ENCODE results near the gene CYP27A1.
"Not testable (repeated sequence)": the region's sequence is repeated elsewhere in the genome, so short reads cannot be mapped to it uniquely, and the experiment has no call there.

Gene CYP27A1

DNA sequence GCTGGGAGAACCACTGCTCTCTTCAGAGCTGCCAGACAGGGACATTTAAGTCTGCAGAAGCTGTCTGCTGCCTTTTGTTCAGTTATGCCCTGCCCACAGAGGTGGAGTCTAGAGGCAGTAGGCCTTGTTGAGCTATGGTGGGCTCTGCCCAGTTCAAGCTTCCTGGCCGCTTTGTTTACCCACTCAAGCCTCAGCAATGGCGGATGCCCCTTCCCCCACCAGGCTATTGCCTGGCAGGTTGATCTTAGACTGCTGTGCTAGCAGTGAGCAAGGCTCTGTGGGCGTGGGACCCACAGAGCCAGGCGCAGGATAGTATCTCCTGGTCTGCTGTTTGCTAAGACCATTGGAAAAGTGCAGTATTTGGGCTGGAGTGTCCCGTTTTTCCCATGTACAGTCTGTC, 9.2 kb upstream of the CYP27A1 start:
- H3K4me3 ChIP-seq (ENCODE audit: low read depth, low read length) = not testable (repeated sequence)

DNA sequence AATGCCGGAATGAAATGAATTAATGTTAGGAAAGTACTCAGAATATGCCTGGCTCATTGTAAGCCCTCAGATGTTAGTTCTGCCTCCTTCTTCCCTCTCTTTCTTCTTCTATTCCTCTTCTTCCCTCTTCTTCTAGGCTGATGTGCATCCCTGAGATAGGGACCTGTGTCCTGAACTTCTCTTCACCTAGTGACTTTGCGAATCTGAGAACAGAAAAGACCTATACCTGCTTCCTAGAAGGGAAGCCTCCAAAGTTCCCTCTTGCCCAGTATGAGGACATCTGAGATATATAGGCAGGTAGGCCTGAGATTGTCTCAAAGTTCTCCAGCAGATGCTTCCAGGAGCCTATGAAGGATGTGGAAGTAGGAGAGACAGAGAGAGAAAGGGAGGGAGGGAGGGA, 8.1 kb upstream of the CYP27A1 start:
- no peak overlapping the region for H3K4me3 ChIP-seq (ENCODE audit: low read depth, low read length)

DNA sequence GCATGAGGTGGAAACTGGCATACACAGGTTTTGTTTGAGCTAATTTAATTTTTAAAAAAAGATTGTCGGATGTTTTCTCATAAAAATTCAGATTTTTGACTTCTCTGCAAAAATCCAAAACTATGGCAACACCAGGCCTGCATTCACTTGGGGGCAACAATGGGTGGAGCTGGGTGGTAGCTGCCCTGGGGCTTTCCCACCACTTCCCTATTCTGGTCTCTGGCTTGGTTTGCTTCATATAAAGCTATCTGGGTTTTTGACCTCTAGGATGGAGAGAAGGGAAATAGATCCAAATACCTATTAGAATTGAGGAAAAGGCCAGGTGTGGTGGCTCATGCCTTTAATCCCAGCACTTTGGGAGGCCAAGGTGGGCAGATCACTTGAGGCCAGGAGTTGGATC, 5.5 kb upstream of the CYP27A1 start:
- no peak overlapping the region for H3K4me3 ChIP-seq (ENCODE audit: low read depth, low read length)

DNA sequence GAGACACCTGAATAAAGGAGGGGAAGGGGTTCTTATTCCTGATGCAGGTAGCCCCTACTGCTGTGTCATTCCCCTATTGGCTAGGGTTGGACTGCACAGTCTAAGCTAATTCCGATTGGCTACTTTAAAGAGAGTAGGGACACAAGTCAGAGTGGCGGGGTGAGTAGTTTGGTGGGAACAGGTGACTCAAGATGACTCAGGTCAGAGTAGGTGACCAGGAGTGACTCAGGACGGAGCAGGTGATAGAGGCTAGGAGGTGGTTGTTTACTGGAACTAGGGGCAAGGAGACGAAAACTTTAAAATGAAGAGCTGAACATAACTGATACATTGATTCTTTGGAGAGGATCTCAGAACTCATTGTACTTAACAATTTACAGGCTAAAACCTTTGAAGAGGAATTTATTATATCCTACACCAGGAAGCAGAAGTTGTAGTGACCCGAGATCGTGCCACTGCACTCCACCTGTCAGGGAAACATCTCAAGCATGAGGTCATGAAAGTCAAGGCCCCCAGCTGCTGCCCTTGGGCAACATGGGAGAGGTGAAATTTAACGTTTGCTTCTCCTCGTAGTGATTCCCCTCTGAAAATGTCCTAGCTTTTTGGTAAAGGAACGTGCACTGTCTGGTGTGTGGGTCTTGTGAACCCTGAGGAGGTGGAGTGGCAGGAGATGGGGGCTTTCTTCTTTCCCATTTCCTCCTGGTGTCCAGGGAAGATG, 4.5 kb upstream of the CYP27A1 start:
- H3K4me3 ChIP-seq (ENCODE audit: low read depth, low read length) = no peak overlapping the region

DNA sequence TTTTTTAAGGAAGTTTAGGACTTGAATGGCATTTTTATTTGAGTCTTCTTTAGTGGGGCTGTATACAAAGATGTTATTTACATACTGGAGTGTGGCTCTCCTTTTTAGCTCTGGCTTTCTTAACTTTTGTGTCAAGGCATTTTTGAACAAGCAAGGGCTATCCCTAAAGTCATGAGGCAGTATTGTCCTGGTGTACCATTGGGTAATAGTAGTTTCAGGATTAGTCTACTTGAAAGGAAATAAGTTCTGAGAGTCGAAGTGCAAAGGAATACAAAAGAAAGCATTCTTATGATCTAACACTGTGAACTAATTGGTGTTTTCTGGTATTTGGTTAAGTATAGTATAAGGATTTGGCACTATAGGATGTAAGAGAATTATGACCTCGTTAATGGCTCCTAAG, 1.9 kb upstream of the CYP27A1 start:
- no peak overlapping the region for H3K4me3 ChIP-seq (ENCODE audit: low read depth, low read length)

GRCh38 chr2:218780851-218781690, 876 bp upstream of the CYP27A1 start:
- H3K4me3 ChIP-seq (ENCODE audit: low read depth, low read length) = peak overlapping the region; percentile 70

GRCh38 chr2:218782528-218782844, 539 bp downstream of the CYP27A1 start:
- peak overlapping the region; percentile 70 for H3K4me3 ChIP-seq (ENCODE audit: low read depth, low read length)

- H3K4me3 ChIP-seq (ENCODE audit: low read depth, low read length) = no peak overlapping the region
These were observed 1.7 kb downstream of the CYP27A1 start for GRCh38 chr2:218783688-218784087.

DNA sequence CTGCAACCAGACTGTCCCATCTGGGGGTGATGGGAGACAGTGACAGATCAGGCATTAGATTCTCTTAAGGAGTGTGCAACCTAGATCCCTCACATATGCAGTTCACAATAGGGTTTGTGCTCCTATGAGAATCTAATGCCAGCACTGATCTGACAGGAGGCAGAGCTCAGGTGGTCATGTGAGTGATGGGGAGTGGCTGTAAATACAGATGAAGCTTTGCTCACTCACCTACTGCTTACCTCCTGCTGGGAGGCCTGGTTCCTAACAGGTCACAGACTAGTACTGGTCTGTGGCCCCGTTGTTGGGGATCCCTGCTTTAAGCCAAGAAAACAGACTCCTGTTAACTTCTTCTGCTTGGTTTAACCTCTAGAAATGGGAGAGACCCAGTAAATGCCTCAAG, 3.2 kb downstream of the CYP27A1 start:
- H3K4me3 ChIP-seq (ENCODE audit: low read depth, low read length) = no peak overlapping the region

GRCh38 chr2:218786133-218786532, 4.2 kb downstream of the CYP27A1 start:
- no peak overlapping the region for H3K4me3 ChIP-seq (ENCODE audit: low read depth, low read length)

GRCh38 chr2:218788529-218789255, 6.7 kb downstream of the CYP27A1 start:
- H3K4me3 ChIP-seq (ENCODE audit: low read depth, low read length) = no peak overlapping the region

GRCh38 chr2:218792433-218792832, 10.5 kb downstream of the CYP27A1 start:
- no peak overlapping the region for H3K4me3 ChIP-seq (ENCODE audit: low read depth, low read length)

DNA sequence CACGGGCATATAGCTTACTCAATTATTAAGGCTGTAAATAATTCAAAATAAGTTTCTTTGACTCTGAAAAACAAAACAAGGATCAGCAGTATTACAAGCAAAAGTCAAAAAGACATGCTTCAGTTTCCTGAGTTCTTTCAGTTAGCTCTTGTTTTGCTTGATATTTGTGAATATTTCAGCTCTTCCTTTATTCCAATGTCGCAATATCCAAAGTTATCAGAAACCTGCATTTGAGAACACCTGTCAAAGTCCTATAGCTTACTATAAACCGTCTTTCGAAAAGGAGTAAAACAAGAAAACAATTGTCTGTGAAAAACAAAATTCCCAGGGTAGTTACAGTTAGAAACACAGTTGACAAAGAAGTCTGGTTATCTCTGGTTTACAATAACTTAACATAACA, 14.7 kb downstream of the CYP27A1 start:
- no peak overlapping the region for H3K4me3 ChIP-seq (ENCODE audit: low read depth, low read length)

GRCh38 chr2:218798767-218799504, 17.0 kb downstream of the CYP27A1 start:
- no peak overlapping the region for H3K4me3 ChIP-seq (ENCODE audit: low read depth, low read length)

DNA sequence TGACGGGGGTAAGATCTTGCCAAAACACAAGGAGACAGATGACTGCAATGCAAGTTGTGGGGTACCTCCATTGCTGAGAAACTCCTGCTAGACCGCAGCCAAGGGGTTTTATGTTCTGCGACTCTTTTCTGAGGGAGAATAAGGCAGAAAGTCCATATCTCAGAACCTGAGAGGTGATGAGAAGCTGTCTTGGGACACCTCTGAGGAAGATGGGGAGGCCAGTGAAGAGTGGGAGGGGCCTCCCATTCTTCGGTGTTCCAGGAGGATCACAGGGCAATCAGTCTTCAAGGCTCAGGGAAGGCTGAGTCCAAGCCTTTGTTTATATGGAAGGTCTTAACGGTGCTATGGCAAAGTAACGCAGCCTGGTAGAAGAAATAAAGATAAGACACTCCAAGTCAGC, 18.0 kb downstream of the CYP27A1 start:
- H3K4me3 ChIP-seq (ENCODE audit: low read depth, low read length) = no peak overlapping the region

DNA sequence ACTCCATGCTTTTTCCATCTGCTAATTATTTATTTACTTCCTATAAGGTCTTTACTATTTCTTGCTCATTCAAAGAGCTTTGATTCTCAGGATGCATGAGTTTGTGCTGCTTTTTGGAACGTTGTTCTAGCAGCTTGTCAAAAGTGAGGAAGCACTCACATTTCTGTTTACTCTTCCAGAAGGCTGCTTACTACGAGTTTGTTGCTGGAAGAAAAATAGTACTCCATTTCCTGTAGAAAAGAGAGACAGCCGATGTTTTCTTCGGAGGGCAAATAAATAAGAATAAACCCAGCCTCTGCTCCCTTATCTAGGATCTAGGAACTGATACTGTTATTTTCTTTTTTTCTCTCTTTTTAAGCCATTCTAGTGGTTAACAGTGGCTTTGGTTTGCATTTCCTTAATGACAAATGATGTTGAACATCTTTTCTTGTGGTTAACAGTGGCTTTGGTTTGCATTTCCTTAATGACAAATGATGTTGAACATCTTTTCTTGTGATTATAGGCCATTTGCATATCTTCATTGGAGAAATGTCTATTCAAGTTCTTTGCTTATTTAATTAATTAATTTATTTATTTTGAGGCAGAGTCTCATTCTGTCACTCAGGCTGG, 20.5 kb downstream of the CYP27A1 start:
- H3K4me3 ChIP-seq (ENCODE audit: low read depth, low read length) = no peak overlapping the region

DNA sequence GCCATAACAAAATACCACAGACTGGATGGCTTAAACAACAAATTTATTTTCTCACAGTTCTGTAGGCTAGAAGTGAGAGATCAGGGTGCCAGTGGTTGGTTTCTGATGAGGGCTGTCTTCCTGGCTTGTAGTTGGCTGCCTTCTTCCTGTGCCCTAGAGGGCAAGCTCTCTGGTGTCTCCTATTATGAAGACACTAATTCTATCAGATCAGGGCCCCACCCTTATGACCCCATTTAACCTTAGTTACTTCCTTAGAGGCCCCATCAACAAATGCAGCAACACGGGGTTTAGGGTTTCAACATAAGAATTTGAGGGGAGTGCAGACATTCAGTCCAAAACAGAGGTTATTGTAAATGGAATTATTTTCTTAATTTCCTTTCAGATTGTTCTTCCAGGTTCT, 22.9 kb downstream of the CYP27A1 start:
- H3K4me3 ChIP-seq (ENCODE audit: low read depth, low read length) = no peak overlapping the region

DNA sequence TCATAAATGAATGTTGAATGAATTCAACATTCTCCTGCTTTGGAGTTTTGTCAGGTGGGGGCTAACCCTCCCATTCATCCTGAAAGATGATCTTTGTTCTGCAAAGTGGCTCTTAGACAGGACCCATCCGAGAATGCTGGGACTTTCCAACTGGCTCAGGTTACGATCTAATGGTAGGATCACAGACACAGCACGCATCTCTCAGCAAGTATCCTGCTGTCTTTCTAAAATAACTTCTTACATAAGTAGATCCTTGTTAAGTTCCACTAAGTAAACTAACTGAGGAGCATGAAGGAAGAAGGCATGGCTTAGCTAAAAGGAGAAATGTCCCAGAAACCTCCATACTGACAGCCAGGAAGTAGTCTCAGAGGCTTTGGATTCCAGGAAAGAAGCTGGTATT, 23.7 kb downstream of the CYP27A1 start:
- no peak overlapping the region for H3K4me3 ChIP-seq (ENCODE audit: low read depth, low read length)

DNA sequence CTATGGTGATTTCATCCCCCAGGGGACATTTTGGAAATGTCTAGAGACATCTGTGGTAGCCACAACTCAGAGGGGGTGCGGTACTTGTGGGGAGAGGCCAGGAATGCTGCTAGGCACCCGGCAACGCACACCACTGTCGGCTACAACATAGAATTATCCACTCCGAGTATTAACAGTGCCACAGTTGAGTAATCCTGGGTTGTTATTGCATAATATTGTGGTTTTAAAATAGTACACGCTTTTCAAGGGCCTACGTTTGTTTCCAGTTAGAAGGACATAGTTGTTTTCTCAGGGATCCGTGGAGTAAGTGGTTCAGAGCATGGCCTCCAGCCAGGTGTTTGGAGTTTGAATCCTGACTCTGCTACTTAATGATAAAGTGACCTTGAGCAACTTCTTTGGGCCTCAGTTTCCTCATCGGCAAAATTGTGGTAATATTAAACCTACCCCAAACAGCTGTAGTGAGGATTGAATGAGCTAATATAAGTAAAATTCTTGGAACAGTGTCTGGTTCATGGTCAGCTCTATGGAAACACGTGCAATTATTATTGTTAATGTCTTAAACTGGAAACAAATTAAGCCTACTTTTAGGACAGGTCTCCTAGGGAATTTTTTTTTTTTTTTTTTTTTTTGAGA, 24.5 kb downstream of the CYP27A1 start:
- no peak overlapping the region for H3K4me3 ChIP-seq (ENCODE audit: low read depth, low read length)

DNA sequence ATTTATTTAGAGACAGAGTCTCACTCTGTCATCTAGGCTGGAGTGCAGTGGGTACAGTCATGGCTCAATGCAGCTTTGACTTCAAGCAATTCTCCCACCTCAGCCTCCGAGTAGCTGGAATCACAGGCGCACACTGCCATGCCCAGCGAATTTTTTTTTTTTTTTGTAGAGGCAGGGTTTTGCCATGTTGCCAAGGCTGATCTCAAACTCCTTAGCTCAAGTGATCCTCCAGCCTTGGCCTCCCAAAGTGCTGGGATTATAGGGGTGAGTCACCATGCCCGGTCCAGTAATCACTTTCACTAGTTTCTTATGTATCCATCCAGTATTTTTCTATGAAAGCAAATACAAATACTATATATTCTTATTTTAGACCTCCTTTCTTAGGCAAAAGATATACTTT, 25.7 kb downstream of the CYP27A1 start:
- no peak overlapping the region for H3K4me3 ChIP-seq (ENCODE audit: low read depth, low read length)

All from iPS-11a (cell line).